Mesendoderm (in vitro differentiated cells): ENCODE measurements around the gene TRERF1.

ENCODE experiments used
- DNase-seq: peaks from one replicate; pipeline ENCODE4 v3.0.0; 2013
- H2AK5ac ChIP-seq: 2 replicates; pipeline ENCODE4 v1.6.1; 2013; ENCODE audit warnings: low read length, inconsistent platforms
- H2BK120ac ChIP-seq: 2 replicates; pipeline ENCODE4 v1.6.1; 2013; ENCODE audit warnings: low read depth, mild to moderate bottlenecking, low read length, moderate library complexity, mixed read lengths
- H2BK15ac ChIP-seq: replicated peaks from 2 replicates; pipeline ENCODE4 v1.6.1; 2013; ENCODE audit warnings: low read depth, mild to moderate bottlenecking, moderate library complexity
- H2BK5ac ChIP-seq: 2 replicates; pipeline ENCODE4 v1.6.1; 2013; ENCODE audit warnings: low read length, inconsistent platforms
- H3K18ac ChIP-seq: 2 replicates; pipeline ENCODE4 v1.6.1; 2013; ENCODE audit warnings: mild to moderate bottlenecking, low read length, mixed read lengths
- H3K23ac ChIP-seq: one replicate; pipeline ENCODE4 v1.6.1; 2013; ENCODE audit warnings: low read length
- H3K27ac ChIP-seq: 2 replicates; pipeline ENCODE4 v1.5.1; 2013; ENCODE audit warnings: low read depth, mild to moderate bottlenecking, inconsistent platforms, low read length, moderate library complexity
- H3K27me3 ChIP-seq: 2 replicates; pipeline ENCODE4 v1.6.1; 2013; ENCODE audit warnings: low read length, control low read depth, mild to moderate bottlenecking, inconsistent platforms; ENCODE audit not compliant: insufficient read depth, poor library complexity
- H3K36me3 ChIP-seq: 2 replicates; pipeline ENCODE4 v1.6.1; 2013; ENCODE audit warnings: low read length, inconsistent platforms; ENCODE audit not compliant: control insufficient read depth, insufficient read depth
- H3K4ac ChIP-seq: one replicate; pipeline ENCODE4 v1.6.1; 2013; ENCODE audit warnings: low read depth, mild to moderate bottlenecking, low read length, moderate library complexity
- H3K4me1 ChIP-seq: 2 replicates; pipeline ENCODE4 v1.6.1; 2013; ENCODE audit warnings: low read depth, low read length, inconsistent platforms; ENCODE audit not compliant: control insufficient read depth
- H3K4me2 ChIP-seq: 2 replicates; pipeline ENCODE4 v1.6.1; 2013; ENCODE audit warnings: low read length
- H3K4me3 ChIP-seq: 2 replicates; pipeline ENCODE4 v1.5.1; 2013; ENCODE audit warnings: mild to moderate bottlenecking, low read length
- H3K56ac ChIP-seq: one replicate; pipeline ENCODE4 v1.6.1; 2013; ENCODE audit warnings: low read length
- H3K79me1 ChIP-seq: 2 replicates; pipeline ENCODE4 v1.6.1; 2013; ENCODE audit warnings: low read length, inconsistent platforms
- H3K79me2 ChIP-seq: 2 replicates; pipeline ENCODE4 v1.6.1; 2013; ENCODE audit warnings: mild to moderate bottlenecking, low read length; ENCODE audit not compliant: control insufficient read depth, insufficient read depth
- H3K9ac ChIP-seq: 2 replicates; pipeline ENCODE4 v1.6.1; 2013; ENCODE audit warnings: low read length, inconsistent platforms
- H4K5ac ChIP-seq: one replicate; pipeline ENCODE4 v1.6.1; 2013; ENCODE audit warnings: low read length
- H4K8ac ChIP-seq: one replicate; pipeline ENCODE4 v1.6.1; 2013; ENCODE audit warnings: low read depth, mild to moderate bottlenecking, control low read depth, low read length, moderate library complexity
- WGBS: extraction: QIAGEN DNeasy Blood & Tissue Kit; methylation state at CpG from one replicate; pipeline ENCODE4 v1.1.7; 2013; ENCODE audit warnings: low lambda C conversion rate, missing lambda C conversion rate; ENCODE audit not compliant: insufficient coverage; ENCODE audit errors: extremely low coverage; 5-methylcytosine and 5-hydroxymethylcytosine counted together

Gene TRERF1

GRCh38 chr6:42363926-42364849 is 87.5 kb downstream of the TRERF1 start:
- Histone ChIP-seq H3K23ac (no peak overlapping the region), H2AK5ac (no peak overlapping the region), H3K27me3 (no peaks in the 10 kb centered on the region), H2BK15ac (no peak overlapping the region), H3K18ac (no peak overlapping the region), H3K4ac (no peak overlapping the region), H3K27ac (no peak overlapping the region), H4K5ac (no peak overlapping the region), H3K9ac (no peak overlapping the region), H3K4me3 (no peak overlapping the region), H3K79me1 (no peaks in the 10 kb centered on the region), H3K36me3 (no peaks in the 10 kb centered on the region), H3K56ac (no peak overlapping the region), H4K8ac (no peak overlapping the region), H2BK120ac (no peak overlapping the region), H3K4me1 (no peaks in the 10 kb centered on the region), H2BK5ac (no peak overlapping the region), H3K79me2 (no peaks in the 10 kb centered on the region), H3K4me2 (no peak overlapping the region)
- DNase-seq: no peak
- WGBS: no CpG with 5 or more reads among the region's 8 CpGs

- DNase-seq: no peak
- Histone ChIP-seq H3K4me3 (no peak overlapping the region), H2BK15ac (no peak overlapping the region), H3K36me3 (no peaks in the 10 kb centered on the region), H3K27ac (no peak overlapping the region), H3K27me3 (no peaks in the 10 kb centered on the region), H3K4ac (no peak overlapping the region), H3K79me1 (no peaks in the 10 kb centered on the region), H2BK120ac (no peak overlapping the region), H4K8ac (no peak overlapping the region), H3K9ac (no peak overlapping the region), H2BK5ac (no peak overlapping the region), H3K79me2 (no peaks in the 10 kb centered on the region), H3K4me2 (no peak overlapping the region), H4K5ac (no peak overlapping the region), H2AK5ac (no peak overlapping the region), H3K4me1 (no peaks in the 10 kb centered on the region), H3K56ac (no peak overlapping the region), H3K18ac (no peak overlapping the region), H3K23ac (no peak overlapping the region)
- WGBS: no CpG with 5 or more reads among the region's 3 CpGs
Measured at GRCh38 chr6:42361036-42361435, 90.7 kb downstream of the TRERF1 start.

- H3K4me1 ChIP-seq: no peaks in the 10 kb centered on the region
- WGBS: no CpG with 5 or more reads among the region's 5 CpGs
- H3K27ac ChIP-seq: no peak overlapping the region
- no peak overlapping the region for H4K8ac ChIP-seq
- no peaks in the 10 kb centered on the region for H3K36me3 ChIP-seq
- H3K4me2 ChIP-seq: no peak overlapping the region
- H3K18ac ChIP-seq: no peak overlapping the region
- no peak overlapping the region for H2BK120ac ChIP-seq
- H3K9ac ChIP-seq: no peak overlapping the region
- no peak overlapping the region for H4K5ac ChIP-seq
- no peak for DNase-seq
- H3K27me3 ChIP-seq: no peaks in the 10 kb centered on the region
- H3K79me1 ChIP-seq: no peaks in the 10 kb centered on the region
- no peak overlapping the region for H2BK15ac ChIP-seq
- H2AK5ac ChIP-seq: no peak overlapping the region
- no peak overlapping the region for H3K4me3 ChIP-seq
- no peak overlapping the region for H2BK5ac ChIP-seq
- H3K4ac ChIP-seq: no peak overlapping the region
- H3K56ac ChIP-seq: no peak overlapping the region
- no peak overlapping the region for H3K23ac ChIP-seq
- H3K79me2 ChIP-seq: no peaks in the 10 kb centered on the region
Measured at GRCh38 chr6:42359021-42359420, 92.7 kb downstream of the TRERF1 start.

GRCh38 chr6:42355416-42355815 is 96.3 kb downstream of the TRERF1 start:
- H3K27me3 ChIP-seq: no peaks in the 10 kb centered on the region
- no peak overlapping the region for H3K56ac ChIP-seq
- no peak overlapping the region for H3K23ac ChIP-seq
- H3K79me1 ChIP-seq: no peaks in the 10 kb centered on the region
- H2BK120ac ChIP-seq: no peak overlapping the region
- H3K4me1 ChIP-seq: no peaks in the 10 kb centered on the region
- WGBS: no CpG with 5 or more reads among the region's 3 CpGs
- no peak overlapping the region for H3K4me2 ChIP-seq
- H2BK15ac ChIP-seq: no peak overlapping the region
- H2BK5ac ChIP-seq: no peak overlapping the region
- no peaks in the 10 kb centered on the region for H3K36me3 ChIP-seq
- H2AK5ac ChIP-seq: no peak overlapping the region
- H3K27ac ChIP-seq: no peak overlapping the region
- H3K4me3 ChIP-seq: no peak overlapping the region
- no peak overlapping the region for H4K5ac ChIP-seq
- no peak overlapping the region for H3K9ac ChIP-seq
- no peak overlapping the region for H3K4ac ChIP-seq
- H3K18ac ChIP-seq: no peak overlapping the region
- H4K8ac ChIP-seq: no peak overlapping the region
- H3K79me2 ChIP-seq: no peaks in the 10 kb centered on the region
- no peak for DNase-seq

DNA sequence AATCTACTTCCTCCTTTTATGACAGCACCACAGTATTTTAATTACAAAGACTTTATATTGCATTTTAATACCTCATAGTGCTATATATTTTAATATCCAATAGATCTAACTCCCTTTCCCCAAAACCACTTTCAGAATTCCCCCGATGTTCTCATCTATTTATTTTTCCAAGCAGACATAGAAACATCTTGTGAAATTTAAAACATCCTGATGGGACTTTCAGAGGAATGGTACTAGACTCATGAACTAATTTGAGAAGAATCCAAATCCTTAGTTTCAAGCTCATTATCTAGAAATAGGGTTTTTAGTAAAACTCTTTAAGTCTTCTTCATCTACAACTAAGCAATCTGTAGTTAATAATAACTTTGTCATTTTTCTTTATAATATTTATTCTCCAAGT is 97.0 kb downstream of the TRERF1 start:
- H3K4me3 ChIP-seq: no peak overlapping the region
- no peak overlapping the region for H3K4me2 ChIP-seq
- H2BK120ac ChIP-seq: no peak overlapping the region
- H3K23ac ChIP-seq: no peak overlapping the region
- no peak overlapping the region for H2BK5ac ChIP-seq
- H4K8ac ChIP-seq: no peak overlapping the region
- no peaks in the 10 kb centered on the region for H3K4me1 ChIP-seq
- no peak overlapping the region for H3K27ac ChIP-seq
- no CpG with 5 or more reads among the region's 1 CpG for WGBS
- H3K4ac ChIP-seq: no peak overlapping the region
- H3K27me3 ChIP-seq: no peaks in the 10 kb centered on the region
- H3K79me2 ChIP-seq: no peaks in the 10 kb centered on the region
- H3K79me1 ChIP-seq: no peaks in the 10 kb centered on the region
- no peak overlapping the region for H2BK15ac ChIP-seq
- no peak overlapping the region for H3K9ac ChIP-seq
- no peak overlapping the region for H2AK5ac ChIP-seq
- H3K18ac ChIP-seq: no peak overlapping the region
- H3K56ac ChIP-seq: no peak overlapping the region
- H3K36me3 ChIP-seq: no peaks in the 10 kb centered on the region
- DNase-seq: no peak
- no peak overlapping the region for H4K5ac ChIP-seq
